ENCODE results near the gene PACS1.
A peak's percentile ranks its signal among the peaks of the same experiment; 100 is the strongest.
"Not testable (repeated sequence)": the region's sequence is repeated elsewhere in the genome, so short reads cannot be mapped to it uniquely, and the experiment has no call there.

PACS1 gene

GRCh38 chr11:66247801-66248200, 177.7 kb downstream of the PACS1 start:
- no peak for DNase-seq
- Histone ChIP-seq H3K9me3 (no peaks in the 10 kb centered on the region), H3K36me3 (peaks cover 0 to 69% (median 18%) of the 10 kb centered on the region in 3 donors), H3K27ac (no peak overlapping the region), H3K27me3 (no peaks in the 10 kb centered on the region), H3K4me3 (no peak overlapping the region), H3K4me1 (no peaks in the 10 kb centered on the region)
- intact Hi-C loops (cut with DNase I; ENCODE audit: low total_unique reads), result no loop called here
- TF ChIP-seq CTCF (IDR thresholded peaks at IDR 0.05), result no peak

- Histone ChIP-seq H3K4me1 (no peaks in the 10 kb centered on the region), H3K4me3 (no peak overlapping the region), H3K27ac (no peak overlapping the region), H3K9me3 (no peaks in the 10 kb centered on the region), H3K36me3 (peaks cover 0 to 58% (median 7%) of the 10 kb centered on the region in 3 donors), H3K27me3 (no peaks in the 10 kb centered on the region)
- TF ChIP-seq CTCF (IDR thresholded peaks at IDR 0.05), result no peak
- intact Hi-C loops (cut with DNase I; ENCODE audit: low total_unique reads), result no loop called here
- no peak for DNase-seq
These were observed 178.8 kb downstream of the PACS1 start for GRCh38 chr11:66248903-66249302.

GRCh38 chr11:66251809-66252208, 181.7 kb downstream of the PACS1 start:
- H3K27me3 ChIP-seq, result no peaks in the 10 kb centered on the region
- intact Hi-C loops (cut with DNase I; ENCODE audit: low total_unique reads), result no loop called here
- no peak overlapping the region for H3K27ac ChIP-seq
- H3K4me1 ChIP-seq, result peaks cover 0 to 5% (median under 1%) of the 10 kb centered on the region in 4 donors
- no peak overlapping the region for H3K4me3 ChIP-seq
- DNase-seq, result no peak
- peaks cover 0 to 29% (median under 1%) of the 10 kb centered on the region in 3 donors for H3K36me3 ChIP-seq
- H3K9me3 ChIP-seq, result no peaks in the 10 kb centered on the region
- no peak for TF ChIP-seq CTCF (IDR thresholded peaks at IDR 0.05)

GRCh38 chr11:66253081-66253480, 183.0 kb downstream of the PACS1 start:
- H3K27me3 ChIP-seq; H3K27ac ChIP-seq; H3K4me1 ChIP-seq; DNase-seq; H3K4me3 ChIP-seq; intact Hi-C loops (cut with DNase I; ENCODE audit: low total_unique reads); H3K9me3 ChIP-seq: not testable (repeated sequence)
- peaks cover 0 to 22% (median 0%) of the 10 kb centered on the region in 3 donors for H3K36me3 ChIP-seq

- no peak for DNase-seq
- H3K27me3 ChIP-seq, result no peaks in the 10 kb centered on the region
- H3K4me1 ChIP-seq, result peaks cover 0 to 23% (median 10%) of the 10 kb centered on the region in 4 donors
- peaks cover 11 to 43% (median 21%) of the 10 kb centered on the region in 3 donors for H3K36me3 ChIP-seq
- TF ChIP-seq CTCF (IDR thresholded peaks at IDR 0.05), result no peak
- no peaks in the 10 kb centered on the region for H3K9me3 ChIP-seq
- H3K4me3 ChIP-seq, result peak overlapping the region; percentile 91 to 99
- intact Hi-C loops (cut with DNase I; ENCODE audit: low total_unique reads), result loop anchor here (2.0 kb wide), 1 partner anchor 36 kb away; no protein-coding TSS in a partner anchor
- peak overlapping the region; percentile 78 to 91 for H3K27ac ChIP-seq
These were observed 188.4 kb downstream of the PACS1 start for GRCh38 chr11:66258473-66258893.

- peaks cover 14 to 50% (median 28%) of the 10 kb centered on the region in 3 donors for H3K36me3 ChIP-seq
- H3K4me3 ChIP-seq, result no peak overlapping the region
- H3K27me3 ChIP-seq, result no peaks in the 10 kb centered on the region
- no peak for DNase-seq
- intact Hi-C loops (cut with DNase I; ENCODE audit: low total_unique reads), result loop anchor here (2.0 kb wide), 1 partner anchor 36 kb away; no protein-coding TSS in a partner anchor
- H3K27ac ChIP-seq, result no peak overlapping the region
- TF ChIP-seq CTCF (IDR thresholded peaks at IDR 0.05), result no peak
- peaks cover 0 to 23% (median 10%) of the 10 kb centered on the region in 4 donors for H3K4me1 ChIP-seq
- no peaks in the 10 kb centered on the region for H3K9me3 ChIP-seq
These were observed 189.2 kb downstream of the PACS1 start for GRCh38 chr11:66259225-66259624.
